NCI-H2029 treated with DMSO at 0.1 percent for 48 hours (cell line): ENCODE measurements around the gene TEX30.
A peak's percentile ranks its signal among the peaks of the same experiment; 100 is the strongest.
"Not testable (repeated sequence)": the region's sequence is repeated elsewhere in the genome, so short reads cannot be mapped to it uniquely, and the experiment has no call there.

Experiments
- DNase-seq: peaks from one replicate; lab custom pipeline; 2025; lab: John Stamatoyannopoulos, UW

The TEX30 gene

GRCh38 chr13:102773441-102774213 lies at the start of gene TEX30:
TEX30 (minus strand) TSS chr13:102773786; CDS start chr13:102770026, 3,760 bp downstream.
- DNase-seq = peak; percentile 4

GRCh38 chr13:102817907-102818306 lies 44.3 kb upstream of the TEX30 start:
- DNase-seq = no peak

- no peak for DNase-seq
Observed at GRCh38 chr13:102817241-102817640, 43.7 kb upstream of the TEX30 start.

GRCh38 chr13:102816708-102817107 lies 43.1 kb upstream of the TEX30 start:
- no peak for DNase-seq

- no peak for DNase-seq
Observed at GRCh38 chr13:102815788-102816187, 42.2 kb upstream of the TEX30 start.

GRCh38 chr13:102814793-102815192 lies 41.2 kb upstream of the TEX30 start:
- no peak for DNase-seq

- no peak for DNase-seq
Observed at GRCh38 chr13:102814025-102814607, 40.5 kb upstream of the TEX30 start.

- DNase-seq = no peak
Observed at GRCh38 chr13:102812611-102813287, 39.2 kb upstream of the TEX30 start.

- no peak for DNase-seq
Observed at GRCh38 chr13:102807699-102808098, 34.1 kb upstream of the TEX30 start.

- DNase-seq = no peak
Observed at GRCh38 chr13:102805680-102806079, 32.1 kb upstream of the TEX30 start.

- no peak for DNase-seq
Observed at GRCh38 chr13:102800145-102801041, 26.8 kb upstream of the TEX30 start.

GRCh38 chr13:102799426-102800144 lies 26.0 kb upstream of the TEX30 start:
- DNase-seq = no peak

- DNase-seq = peak; percentile 47
Observed at GRCh38 chr13:102798581-102799425, 25.2 kb upstream of the TEX30 start, which contains the start of the genes BIVM and POGLUT2. BIVM (plus strand) TSS chr13:102799119; CDS start chr13:102807268, 8,149 bp downstream. POGLUT2 (minus strand) TSS chr13:102798976; CDS start chr13:102798670, 306 bp downstream.

- DNase-seq = no peak
Observed at GRCh38 chr13:102793611-102794355, 20.2 kb upstream of the TEX30 start.

- no peak for DNase-seq
Observed at GRCh38 chr13:102792396-102792795, 18.8 kb upstream of the TEX30 start.

GRCh38 chr13:102788683-102789082 lies 15.1 kb upstream of the TEX30 start:
- no peak for DNase-seq

- no peak for DNase-seq
Observed at GRCh38 chr13:102784483-102784882, 10.9 kb upstream of the TEX30 start.

- DNase-seq = no peak
Observed at GRCh38 chr13:102781591-102781990, 8.0 kb upstream of the TEX30 start.

- DNase-seq = not testable (repeated sequence)
Observed at GRCh38 chr13:102780656-102781055, 7.1 kb upstream of the TEX30 start.
